Stomach (tissue), 9 donors: ENCODE data around the gene RAX2. TPM values are rescaled to one million over a fixed set of nuclear protein-coding genes. Genes with fewer than 3 reads are reported as not detected.

Experiments
- DNase-seq, 2 donors: peaks; one replicate each; pipeline versions ENCODE4 v3.0.0 to v3.0.0-alpha.2; 2013 to 2019
- H3K27ac ChIP-seq, 5 donors: fragments of 200-600 bp in 4 of 5; sonication (generic) in 4 of 5; one replicate each; pipeline ENCODE4 v1.5.1; 2013 to 2019; ENCODE audit warnings: mild to moderate bottlenecking in 1 of 5, moderate library complexity in 1 of 5
- H3K27me3 ChIP-seq, 3 donors: fragments of 200-600 bp; sonication (generic); one replicate each; pipeline ENCODE4 v1.5.1; 2017 to 2019; ENCODE audit warnings: mixed run types in 1 of 3
- H3K36me3 ChIP-seq, 4 donors: fragments of 200-600 bp; sonication (generic); 1 replicate in 3 of 4; 2 replicates in 1 of 4; pipeline ENCODE4 v1.5.1; 2016 to 2019
- H3K4me1 ChIP-seq, 4 donors: fragments of 200-600 bp; sonication (generic); one replicate each; pipeline ENCODE4 v1.5.1; 2016 to 2019
- H3K4me3 ChIP-seq, 4 donors: fragments of 200-600 bp; sonication (generic) in 3 of 4; one replicate each; pipeline ENCODE4 v1.5.1; 2016 to 2019; ENCODE audit warnings: mild to moderate bottlenecking in 1 of 4
- H3K9me3 ChIP-seq, 4 donors: fragments of 200-600 bp; sonication (generic); one replicate each; pipeline ENCODE4 v1.5.1; 2016 to 2019
- EP300 ChIP-seq: sonication (generic); formaldehyde crosslinking; IDR thresholded peaks from one replicate; pipeline ENCODE4 v1.6.1; 2017; ENCODE audit warnings: antibody characterized with exemption
- POLR2A ChIP-seq, 4 donors: fragments of 450-650 bp; IDR thresholded peaks; one replicate each; pipeline ENCODE4 v1.6.1; 2016; ENCODE audit warnings: antibody characterized with exemption in 4 of 4, control low read depth in 2 of 4, mild to moderate bottlenecking in 1 of 4, moderate library complexity in 1 of 4
- POLR2AphosphoS5 ChIP-seq, 3 donors: sonication (generic); formaldehyde crosslinking; IDR thresholded peaks; one replicate each; pipeline ENCODE4 v1.6.1; 2016; ENCODE audit warnings: antibody characterized with exemption in 3 of 3
- WGBS, 5 donors: extraction: QIAGEN DNeasy Blood & Tissue Kit in 3 of 5; methylation state at CpG; one replicate each; pipeline versions ENCODE4 v1.1.5 to v1.1.7; 2013 to 2018; 5-methylcytosine and 5-hydroxymethylcytosine counted together
- intact Hi-C: fragments of 100-400 bp; cut with DNase I; formaldehyde crosslinking; loops from one replicate; pipeline ENCODE4 v1.15.1; 2023; ENCODE audit warnings: low total_unique reads
- polyA plus RNA-seq, 3 donors: library from polyadenylated mRNA; stranded (reverse); fragments of 200-250 nt; gene quantifications; one replicate each; pipeline ENCODE4 v1.2.3, GENCODE V29; 2013
- total RNA-seq, 5 donors: library from RNA; depleted of rRNA; stranded (reverse); fragments of >200 nt; gene quantifications; one replicate each; pipeline versions ENCODE4 v1.1.0 to v1.2.3, GENCODE V29; 2014 to 2016
- TF ChIP-seq, protein P1 (sequence below), 7 experiments: fragments of 450-650 bp in 4 of 7; fragments of 200-600 bp in 3 of 7; sonication (generic) in 3 of 7; IDR thresholded peaks; one replicate each; pipeline ENCODE4 v1.5.1; 2016 to 2019; ENCODE audit warnings: antibody characterized with exemption in 7 of 7, control low read depth in 2 of 7, mild to moderate bottlenecking in 1 of 7
- donor health status: healthy with polysubstance abuse.
- donor health status: Bipolar disorder and iron deficiency.
- donor health status: healthy.

Gene RAX2
- total and polyA plus RNA-seq, 8 donors = not detected

DNA sequence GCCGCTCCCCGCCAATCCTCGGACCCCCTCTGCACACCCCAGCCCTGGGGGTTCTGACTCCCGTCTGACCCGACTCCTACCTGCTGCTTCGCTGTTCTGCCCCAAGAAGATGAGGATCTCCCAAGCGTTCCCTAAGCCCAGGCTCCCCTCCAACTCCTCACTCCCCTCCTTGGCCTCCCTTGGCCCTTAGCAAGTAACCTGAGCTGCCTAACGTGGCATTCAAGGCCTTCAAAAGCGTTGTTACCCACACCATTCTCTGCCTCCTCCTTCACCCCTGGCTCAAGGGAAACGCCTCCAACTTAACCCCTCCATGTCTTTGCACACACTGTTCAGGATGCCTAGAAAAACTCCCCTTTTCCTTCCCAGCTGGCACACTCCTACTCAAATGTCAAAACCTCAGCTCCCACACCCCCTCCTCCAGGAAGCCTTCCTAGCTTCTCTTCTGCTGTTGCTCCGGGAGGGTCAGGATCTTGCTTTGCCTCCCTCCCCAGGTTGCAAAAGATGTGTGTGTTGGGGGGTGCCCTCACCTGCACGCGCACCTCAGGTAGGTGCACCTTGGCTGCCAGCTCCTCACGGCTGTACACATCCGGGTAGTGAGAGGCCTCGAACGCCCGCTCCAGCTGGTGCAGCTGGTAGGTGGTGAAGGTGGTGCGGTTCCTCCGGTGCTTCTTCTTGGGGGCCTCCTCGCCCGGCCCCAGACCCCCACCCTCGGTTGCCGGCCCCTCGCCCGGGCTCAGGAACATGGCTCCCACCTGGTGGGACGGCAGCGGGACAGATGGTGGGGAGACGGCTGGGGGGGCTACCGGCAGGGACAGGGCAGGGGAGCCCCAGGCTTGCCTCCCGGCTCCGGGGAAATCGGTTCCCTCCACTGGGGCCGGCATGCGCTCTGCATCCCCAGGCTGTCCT lies 775 bp downstream of the RAX2 start:
- peaks cover 21 to 41% (median 37%) of the 10 kb centered on the region in 4 donors for H3K36me3 ChIP-seq
- TF ChIP-seq POLR2A (IDR thresholded peaks at IDR 0.05) (no peak), POLR2AphosphoS5 (IDR thresholded peaks at IDR 0.05) (no peak), EP300 (no peak)
- TF ChIP-seq, protein P1, sequence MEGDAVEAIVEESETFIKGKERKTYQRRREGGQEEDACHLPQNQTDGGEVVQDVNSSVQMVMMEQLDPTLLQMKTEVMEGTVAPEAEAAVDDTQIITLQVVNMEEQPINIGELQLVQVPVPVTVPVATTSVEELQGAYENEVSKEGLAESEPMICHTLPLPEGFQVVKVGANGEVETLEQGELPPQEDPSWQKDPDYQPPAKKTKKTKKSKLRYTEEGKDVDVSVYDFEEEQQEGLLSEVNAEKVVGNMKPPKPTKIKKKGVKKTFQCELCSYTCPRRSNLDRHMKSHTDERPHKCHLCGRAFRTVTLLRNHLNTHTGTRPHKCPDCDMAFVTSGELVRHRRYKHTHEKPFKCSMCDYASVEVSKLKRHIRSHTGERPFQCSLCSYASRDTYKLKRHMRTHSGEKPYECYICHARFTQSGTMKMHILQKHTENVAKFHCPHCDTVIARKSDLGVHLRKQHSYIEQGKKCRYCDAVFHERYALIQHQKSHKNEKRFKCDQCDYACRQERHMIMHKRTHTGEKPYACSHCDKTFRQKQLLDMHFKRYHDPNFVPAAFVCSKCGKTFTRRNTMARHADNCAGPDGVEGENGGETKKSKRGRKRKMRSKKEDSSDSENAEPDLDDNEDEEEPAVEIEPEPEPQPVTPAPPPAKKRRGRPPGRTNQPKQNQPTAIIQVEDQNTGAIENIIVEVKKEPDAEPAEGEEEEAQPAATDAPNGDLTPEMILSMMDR (IDR thresholded peaks at IDR 0.05) = no peak
- H3K9me3 ChIP-seq = no peaks in the 10 kb centered on the region
- 75 to 82% (median 80%) methylated on average over 26 to 35 of the region's 35 CpGs for WGBS, 5 donors
- H3K4me3 ChIP-seq = no peak overlapping the region
- no peak overlapping the region for H3K27ac ChIP-seq
- intact Hi-C loops = no loop called here
- peaks cover 0 to 7% (median 0%) of the 10 kb centered on the region in 4 donors for H3K4me1 ChIP-seq
- no peaks in the 10 kb centered on the region for H3K27me3 ChIP-seq
- peak in 1 of 2 donors; percentile 1 for DNase-seq

DNA sequence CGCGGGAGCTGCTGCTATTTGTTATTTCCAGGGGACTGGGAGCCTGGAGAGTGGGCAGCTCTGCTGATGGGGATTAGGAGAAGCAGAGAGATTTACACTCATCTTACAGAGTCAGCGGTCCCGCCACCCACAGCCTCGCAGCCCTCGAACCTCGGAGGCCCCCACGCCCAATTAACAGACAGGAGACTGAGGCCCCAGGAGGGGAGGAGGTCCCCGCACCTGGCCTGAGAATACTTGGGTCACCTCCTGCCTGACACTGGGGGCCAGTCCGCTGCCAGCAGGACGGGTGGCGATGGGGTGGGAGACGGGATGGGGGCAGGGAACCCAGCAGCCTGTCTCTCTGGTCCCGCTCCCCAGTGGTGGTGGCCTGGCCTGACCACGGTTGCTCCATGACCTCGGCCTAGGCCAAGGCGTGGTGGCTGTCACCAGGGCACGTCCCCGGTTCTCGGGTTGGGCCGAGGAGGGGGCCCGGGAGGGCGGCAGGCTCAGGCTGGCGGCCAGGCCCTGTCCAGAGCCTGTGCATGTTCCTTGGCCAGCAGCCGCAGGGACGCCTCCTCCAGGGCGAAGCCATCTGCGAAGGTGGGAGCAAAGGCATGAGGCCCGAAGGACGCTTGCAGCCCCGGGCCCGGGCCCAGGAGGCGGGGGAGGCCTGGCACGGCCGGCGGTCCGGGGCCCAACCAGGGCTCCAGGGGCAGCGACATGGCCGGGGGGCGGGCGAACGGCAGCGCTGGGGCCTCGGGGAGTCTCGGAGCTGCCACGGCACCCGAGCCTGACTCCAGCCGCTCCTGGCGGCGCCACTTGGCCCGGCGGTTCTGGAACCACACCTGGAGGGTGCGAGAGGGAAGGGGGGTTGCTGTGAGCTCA lies 1.7 kb downstream of the RAX2 start:
- 67 to 81% (median 68%) methylated on average over 24 to 53 of the region's 53 CpGs for WGBS, 5 donors
- no peaks in the 10 kb centered on the region for H3K9me3 ChIP-seq
- H3K4me3 ChIP-seq = no peak overlapping the region
- intact Hi-C loops = no loop called here
- TF ChIP-seq POLR2AphosphoS5 (IDR thresholded peaks at IDR 0.05) = no peak
- no peak for TF ChIP-seq EP300
- no peak for DNase-seq
- peaks cover 30 to 50% (median 46%) of the 10 kb centered on the region in 4 donors for H3K36me3 ChIP-seq
- H3K27ac ChIP-seq = no peak overlapping the region
- H3K27me3 ChIP-seq = no peaks in the 10 kb centered on the region
- peaks cover 0 to 10% (median 0%) of the 10 kb centered on the region in 4 donors for H3K4me1 ChIP-seq

DNA sequence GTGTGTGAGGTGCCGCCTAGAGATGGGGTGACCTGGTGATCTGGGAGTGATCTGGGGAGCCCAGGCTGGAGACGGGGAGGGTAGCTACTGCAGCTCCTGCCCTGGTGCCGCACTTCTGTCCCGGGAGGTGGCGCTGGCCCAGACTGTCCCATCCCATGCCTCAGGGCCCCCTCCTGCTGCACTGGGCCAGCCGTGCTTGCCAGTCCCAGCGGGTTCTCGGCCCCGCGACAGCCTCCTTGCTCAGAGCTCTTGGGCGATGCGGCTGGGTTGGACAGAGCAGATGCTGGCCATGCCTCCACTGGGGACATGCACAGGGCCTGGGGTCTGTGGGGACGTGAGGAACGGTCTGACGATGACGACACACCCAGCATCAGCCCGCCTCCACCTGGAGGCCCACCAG lies 2.5 kb downstream of the RAX2 start:
- TF ChIP-seq EP300 (no peak), POLR2A (IDR thresholded peaks at IDR 0.05) (no peak), POLR2AphosphoS5 (IDR thresholded peaks at IDR 0.05) (no peak)
- TF ChIP-seq, protein P1 (IDR thresholded peaks at IDR 0.05) = no peak
- 79 to 87% (median 86%) methylated on average over 7 to 17 of the region's 17 CpGs for WGBS, 5 donors
- Histone ChIP-seq H3K9me3 (no peaks in the 10 kb centered on the region), H3K36me3 (peaks cover 35 to 56% (median 51%) of the 10 kb centered on the region in 4 donors), H3K27me3 (no peaks in the 10 kb centered on the region), H3K4me3 (no peak overlapping the region), H3K4me1 (peaks cover 0 to 10% (median 0%) of the 10 kb centered on the region in 4 donors), H3K27ac (no peak overlapping the region)
- intact Hi-C loops = no loop called here
- no peak for DNase-seq

DNA sequence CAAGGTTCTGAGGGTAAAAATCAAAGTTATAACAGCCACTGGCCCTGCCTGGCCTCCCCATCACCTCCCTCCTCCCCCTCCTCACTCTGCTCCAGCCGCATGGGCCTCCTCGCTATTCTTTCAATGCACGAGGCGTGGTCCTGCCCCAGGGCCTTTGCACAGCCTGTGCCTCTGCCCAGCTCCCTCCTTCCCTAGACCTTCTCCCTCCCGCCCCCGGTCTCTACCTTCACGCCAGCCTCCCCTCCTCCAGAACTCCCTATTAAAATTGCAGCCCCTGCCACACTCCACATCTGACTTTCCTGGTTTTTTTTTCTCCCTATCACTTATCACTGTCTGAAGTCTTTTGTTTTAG lies 3.3 kb downstream of the RAX2 start:
- peaks cover under 1 to 15% (median 5%) of the 10 kb centered on the region in 4 donors for H3K4me1 ChIP-seq
- H3K36me3 ChIP-seq = peaks cover 35 to 56% (median 51%) of the 10 kb centered on the region in 4 donors
- H3K27me3 ChIP-seq = no peaks in the 10 kb centered on the region
- intact Hi-C loops = no loop called here
- WGBS, 5 donors = 90 to 97% (median 94%) methylated on average over 7 of the region's 7 CpGs
- TF ChIP-seq POLR2AphosphoS5 (IDR thresholded peaks at IDR 0.05) (no peak), EP300 (no peak), POLR2A (IDR thresholded peaks at IDR 0.05) (no peak)
- TF ChIP-seq, protein P1 (IDR thresholded peaks at IDR 0.05) = no peak
- no peaks in the 10 kb centered on the region for H3K9me3 ChIP-seq
- DNase-seq = no peak
- H3K27ac ChIP-seq = no peak overlapping the region
- H3K4me3 ChIP-seq = no peak overlapping the region
